ENCODE results near the gene CAPN10.

CAPN10 gene

DNA sequence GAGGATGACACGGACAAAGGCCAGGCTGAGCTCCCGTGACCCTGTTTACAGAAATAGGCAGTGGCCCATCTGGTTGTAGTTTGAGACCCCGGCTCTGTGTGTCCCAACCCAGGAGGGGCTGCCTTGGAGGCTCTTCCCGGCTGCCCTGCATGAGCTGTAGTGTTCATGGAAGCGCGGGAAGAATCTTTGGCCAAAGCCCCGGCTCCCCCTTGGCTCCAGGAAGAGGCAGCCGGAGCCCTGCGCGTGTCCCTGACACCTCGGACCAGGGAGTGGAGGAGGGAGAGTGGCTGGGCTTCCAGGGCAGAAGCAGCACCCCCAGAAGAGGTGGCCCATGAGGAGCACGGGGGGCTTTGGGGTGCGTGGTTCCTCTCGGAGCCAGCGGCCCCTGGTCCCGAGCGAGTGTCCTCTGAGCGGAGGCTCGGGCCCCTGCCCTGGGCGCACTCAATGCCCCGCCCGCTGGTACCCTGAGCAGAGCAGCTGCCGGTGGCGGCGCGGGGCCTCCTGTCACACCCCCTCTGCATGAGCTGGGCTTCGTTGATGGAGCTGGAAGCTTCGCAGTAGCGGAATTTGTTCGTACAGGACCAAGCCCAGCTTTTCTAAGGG, 60.5 kb downstream of the CAPN10 start:
- H3K27ac ChIP-seq: no peak overlapping the region; the same call in 1 of the 2 replicates
- TF ChIP-seq, protein P1, sequence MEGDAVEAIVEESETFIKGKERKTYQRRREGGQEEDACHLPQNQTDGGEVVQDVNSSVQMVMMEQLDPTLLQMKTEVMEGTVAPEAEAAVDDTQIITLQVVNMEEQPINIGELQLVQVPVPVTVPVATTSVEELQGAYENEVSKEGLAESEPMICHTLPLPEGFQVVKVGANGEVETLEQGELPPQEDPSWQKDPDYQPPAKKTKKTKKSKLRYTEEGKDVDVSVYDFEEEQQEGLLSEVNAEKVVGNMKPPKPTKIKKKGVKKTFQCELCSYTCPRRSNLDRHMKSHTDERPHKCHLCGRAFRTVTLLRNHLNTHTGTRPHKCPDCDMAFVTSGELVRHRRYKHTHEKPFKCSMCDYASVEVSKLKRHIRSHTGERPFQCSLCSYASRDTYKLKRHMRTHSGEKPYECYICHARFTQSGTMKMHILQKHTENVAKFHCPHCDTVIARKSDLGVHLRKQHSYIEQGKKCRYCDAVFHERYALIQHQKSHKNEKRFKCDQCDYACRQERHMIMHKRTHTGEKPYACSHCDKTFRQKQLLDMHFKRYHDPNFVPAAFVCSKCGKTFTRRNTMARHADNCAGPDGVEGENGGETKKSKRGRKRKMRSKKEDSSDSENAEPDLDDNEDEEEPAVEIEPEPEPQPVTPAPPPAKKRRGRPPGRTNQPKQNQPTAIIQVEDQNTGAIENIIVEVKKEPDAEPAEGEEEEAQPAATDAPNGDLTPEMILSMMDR (conservative IDR thresholded peaks at IDR 0.05): no peak
- no peak for TF ChIP-seq ZFX (IDR thresholded peaks at IDR 0.05)

DNA sequence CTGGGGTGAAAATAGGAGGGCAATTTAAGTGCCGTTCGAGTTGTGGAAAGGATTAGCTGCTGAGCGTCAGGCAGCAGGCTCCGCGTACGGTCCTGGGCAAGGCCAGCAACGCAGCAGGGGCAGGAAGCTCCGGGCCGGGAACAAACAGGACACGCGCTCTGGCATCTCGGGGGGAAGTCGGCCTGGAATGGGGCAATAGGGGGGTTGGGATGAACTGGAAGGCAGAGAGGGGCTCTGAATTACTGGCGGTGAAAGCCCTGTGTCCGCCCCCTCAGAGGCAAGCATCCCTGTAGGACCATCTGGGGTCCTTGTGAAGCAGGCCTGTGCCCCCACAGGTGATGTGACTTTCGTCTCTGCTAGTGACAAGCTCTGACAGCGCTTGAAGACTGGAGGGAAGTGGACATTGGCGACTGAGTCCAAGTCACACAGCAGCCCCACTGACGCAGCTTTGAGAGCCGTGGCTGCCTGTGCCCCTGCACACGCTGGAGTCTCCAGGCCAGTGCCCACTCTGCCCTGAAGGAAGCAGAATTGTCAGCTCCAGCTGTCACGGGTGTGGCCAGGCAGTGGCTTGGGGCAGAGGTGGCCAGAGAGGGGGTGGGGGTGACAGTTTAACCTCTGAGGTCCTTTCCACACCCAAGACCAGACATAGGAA, 61.1 kb downstream of the CAPN10 start:
- no peak for TF ChIP-seq ZFX (IDR thresholded peaks at IDR 0.05)
- TF ChIP-seq, protein P1 (conservative IDR thresholded peaks at IDR 0.05): no peak
- H3K27ac ChIP-seq: no peak overlapping the region

DNA sequence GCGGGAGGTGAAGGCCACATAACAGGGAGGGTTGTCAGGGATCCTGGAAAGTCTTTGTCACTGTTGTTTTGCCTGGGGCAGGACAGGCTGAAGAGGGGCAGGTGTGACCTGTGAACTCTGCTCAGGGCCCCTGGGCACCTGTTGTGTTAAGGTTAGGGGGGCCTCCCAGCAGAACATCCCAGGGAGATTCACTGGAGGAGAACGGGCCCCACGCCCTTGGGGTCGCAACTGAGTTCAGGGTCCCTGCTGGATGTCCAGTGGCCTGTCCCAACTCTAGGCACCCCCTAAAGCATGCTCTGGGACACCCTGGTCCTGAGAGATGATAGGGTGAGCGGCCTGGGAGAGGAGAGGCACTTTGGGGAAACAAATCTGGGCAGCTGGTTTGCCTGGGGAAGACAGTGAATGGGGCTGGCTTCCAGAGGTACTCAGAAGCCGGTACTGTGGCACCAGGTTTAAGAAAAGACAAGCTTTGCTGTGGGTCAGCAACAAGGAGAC, 61.7 kb downstream of the CAPN10 start:
- no peak overlapping the region for H3K27ac ChIP-seq
- no peak for TF ChIP-seq ZFX (IDR thresholded peaks at IDR 0.05)
- TF ChIP-seq, protein P1 (conservative IDR thresholded peaks at IDR 0.05): no peak

All from C4-2B (cell line).